ENCODE data around the gene HK1. TPM values are rescaled to one million over a fixed set of nuclear protein-coding genes. Genes with fewer than 3 reads are reported as not detected.
A peak's percentile ranks its signal among the peaks of the same experiment; 100 is the strongest.
"Not testable (repeated sequence)": the region's sequence is repeated elsewhere in the genome, so short reads cannot be mapped to it uniquely, and the experiment has no call there.

The HK1 gene
- total RNA-seq, 4 donors from 2014 or later = 17.9 to 77.6 (median 43.6) TPM

DNA sequence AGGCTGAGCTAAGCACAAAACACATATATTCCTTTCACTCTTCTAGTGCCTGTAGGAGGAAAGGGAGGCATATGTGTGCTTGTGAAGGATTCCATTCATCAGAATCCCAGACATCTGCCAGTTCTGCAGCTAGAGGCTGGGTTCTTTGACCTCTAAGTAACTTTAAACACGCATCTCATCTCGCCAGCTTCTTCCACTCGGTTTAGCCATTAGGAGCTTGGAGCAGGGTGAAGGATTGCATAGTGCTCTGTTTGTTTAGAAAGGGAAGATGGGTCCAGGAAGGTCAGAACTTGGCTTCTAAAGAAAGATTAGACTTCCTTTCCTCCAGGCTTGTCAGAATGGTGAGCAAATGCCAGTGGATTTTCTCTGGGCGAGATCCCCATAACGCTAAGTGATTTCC is 43.6 kb downstream of the HK1 start:
- Histone ChIP-seq H3K36me3 (no peaks in the 10 kb centered on the region), H3K4me3 (no peak overlapping the region), H3K4me1 (peaks cover 0 to 3% of the 10 kb centered on the region in 2 donors), H3K9me3 (no peaks in the 10 kb centered on the region), H3K27me3 (no peaks in the 10 kb centered on the region), H3K27ac (no peak overlapping the region)
- intact Hi-C loops (cut with DNase I; ENCODE audit: low total_unique reads) = no loop called here
- TF ChIP-seq, protein P1, sequence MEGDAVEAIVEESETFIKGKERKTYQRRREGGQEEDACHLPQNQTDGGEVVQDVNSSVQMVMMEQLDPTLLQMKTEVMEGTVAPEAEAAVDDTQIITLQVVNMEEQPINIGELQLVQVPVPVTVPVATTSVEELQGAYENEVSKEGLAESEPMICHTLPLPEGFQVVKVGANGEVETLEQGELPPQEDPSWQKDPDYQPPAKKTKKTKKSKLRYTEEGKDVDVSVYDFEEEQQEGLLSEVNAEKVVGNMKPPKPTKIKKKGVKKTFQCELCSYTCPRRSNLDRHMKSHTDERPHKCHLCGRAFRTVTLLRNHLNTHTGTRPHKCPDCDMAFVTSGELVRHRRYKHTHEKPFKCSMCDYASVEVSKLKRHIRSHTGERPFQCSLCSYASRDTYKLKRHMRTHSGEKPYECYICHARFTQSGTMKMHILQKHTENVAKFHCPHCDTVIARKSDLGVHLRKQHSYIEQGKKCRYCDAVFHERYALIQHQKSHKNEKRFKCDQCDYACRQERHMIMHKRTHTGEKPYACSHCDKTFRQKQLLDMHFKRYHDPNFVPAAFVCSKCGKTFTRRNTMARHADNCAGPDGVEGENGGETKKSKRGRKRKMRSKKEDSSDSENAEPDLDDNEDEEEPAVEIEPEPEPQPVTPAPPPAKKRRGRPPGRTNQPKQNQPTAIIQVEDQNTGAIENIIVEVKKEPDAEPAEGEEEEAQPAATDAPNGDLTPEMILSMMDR (IDR thresholded peaks at IDR 0.05) = no peak
- no peak for TF ChIP-seq POLR2A (IDR thresholded peaks at IDR 0.05)
- DNase-seq = no peak

DNA sequence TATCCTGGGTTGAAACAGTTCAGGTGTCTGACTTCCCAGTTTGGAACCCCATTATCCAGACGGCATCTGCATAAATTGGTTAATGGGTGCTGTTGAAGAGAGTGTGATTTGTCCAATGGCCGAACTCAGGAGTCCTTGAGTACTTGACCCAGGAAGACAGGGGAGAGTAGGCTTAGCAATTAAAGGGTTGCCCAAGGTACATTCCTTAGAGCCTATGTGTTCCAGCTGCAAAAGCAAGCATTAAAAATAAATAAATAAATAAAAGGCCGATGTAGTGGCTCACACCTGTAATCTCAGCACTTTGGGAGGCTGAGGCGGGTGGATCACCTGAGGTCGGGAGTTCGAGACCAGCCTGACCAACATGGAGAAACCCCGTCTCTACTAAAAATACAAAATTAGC is 44.0 kb downstream of the HK1 start:
- H3K4me1 ChIP-seq; H3K9me3 ChIP-seq; DNase-seq; H3K36me3 ChIP-seq; intact Hi-C loops (cut with DNase I; ENCODE audit: low total_unique reads); H3K4me3 ChIP-seq; H3K27ac ChIP-seq; H3K27me3 ChIP-seq: not testable (repeated sequence)

- DNase-seq = no peak
- Histone ChIP-seq H3K36me3 (no peaks in the 10 kb centered on the region), H3K27me3 (no peaks in the 10 kb centered on the region), H3K9me3 (no peaks in the 10 kb centered on the region), H3K4me3 (no peak overlapping the region), H3K27ac (no peak overlapping the region), H3K4me1 (peaks cover 0 to 6% of the 10 kb centered on the region in 2 donors)
- intact Hi-C loops (cut with DNase I; ENCODE audit: low total_unique reads) = no loop called here
- TF ChIP-seq, protein P1 (IDR thresholded peaks at IDR 0.05) = no peak
- TF ChIP-seq POLR2A (IDR thresholded peaks at IDR 0.05) = no peak
Observed at GRCh38 chr10:69323622-69324021, 45.3 kb downstream of the HK1 start.

- Histone ChIP-seq H3K27ac (no peak overlapping the region), H3K9me3 (no peaks in the 10 kb centered on the region), H3K4me1 (peaks cover 0 to 9% of the 10 kb centered on the region in 2 donors), H3K27me3 (no peaks in the 10 kb centered on the region), H3K4me3 (no peak overlapping the region), H3K36me3 (no peaks in the 10 kb centered on the region)
- TF ChIP-seq POLR2A (IDR thresholded peaks at IDR 0.05) = no peak
- TF ChIP-seq, protein P1 (IDR thresholded peaks at IDR 0.05) = no peak
- intact Hi-C loops (cut with DNase I; ENCODE audit: low total_unique reads) = no loop called here
- DNase-seq = no peak
Observed at GRCh38 chr10:69324583-69324982, 46.3 kb downstream of the HK1 start.

DNA sequence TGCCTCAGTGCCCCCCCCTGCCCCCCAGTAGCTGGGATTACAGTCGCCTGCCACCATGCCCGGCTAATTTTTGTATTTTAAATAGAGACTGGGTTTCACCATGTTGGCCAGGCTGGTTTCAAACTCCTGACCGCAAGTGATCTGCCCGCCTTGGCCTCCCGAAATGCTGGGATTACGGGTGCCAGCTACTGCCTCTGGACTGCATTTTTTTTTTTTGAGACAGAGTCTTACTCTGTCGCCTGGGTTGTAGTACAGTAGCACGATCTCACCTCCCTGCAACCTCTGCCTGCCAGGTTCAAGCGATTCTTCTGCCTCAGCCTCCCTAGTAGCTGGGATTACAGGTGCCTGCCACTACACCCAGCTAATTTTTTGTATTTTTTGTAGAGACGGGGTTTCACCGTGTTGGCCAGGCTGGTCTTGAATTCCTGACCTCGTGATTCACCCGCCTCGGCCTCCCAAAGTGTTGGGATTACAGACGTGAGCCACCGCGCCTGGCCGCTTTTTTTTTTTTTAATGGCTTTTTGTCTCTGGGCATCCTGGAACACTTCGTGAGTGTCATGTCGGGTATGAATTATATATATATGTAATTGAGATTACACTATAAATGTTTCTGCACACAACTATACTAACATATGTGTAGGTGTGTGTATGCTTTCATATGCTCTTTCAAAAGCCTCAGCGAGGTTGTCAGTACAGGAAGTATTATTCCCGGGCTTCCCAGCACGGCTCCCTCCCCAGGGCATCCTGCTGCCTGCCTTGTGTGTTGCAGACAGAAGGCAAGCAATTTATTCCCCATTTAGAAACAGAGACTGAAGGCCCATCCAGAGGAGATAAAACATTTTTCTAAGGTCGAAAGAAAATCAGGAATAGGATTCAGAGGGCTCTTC is 47.6 kb downstream of the HK1 start:
- H3K4me1 ChIP-seq = peaks cover 0 to 12% of the 10 kb centered on the region in 2 donors
- DNase-seq; H3K27me3 ChIP-seq; H3K36me3 ChIP-seq; intact Hi-C loops (cut with DNase I; ENCODE audit: low total_unique reads); H3K9me3 ChIP-seq; H3K4me3 ChIP-seq: not testable (repeated sequence)
- H3K27ac ChIP-seq = peak overlapping the region in 1 of 2 donors; percentile 36
- TF ChIP-seq, protein P1 (IDR thresholded peaks at IDR 0.05) = peak in 1 of 4 experiments; percentile 9

Measured in uterus (tissue), 4 donors.